HG03159 (cell line): Measurements from ENCODE around the gene PPL.
"Not testable (repeated sequence)": the region's sequence is repeated elsewhere in the genome, so short reads cannot be mapped to it uniquely, and the experiment has no call there.

ENCODE experiments used
- ATAC-seq: cut with Tn5 transposase; IDR thresholded peaks from one replicate; pipeline ENCODE4 v1.9.1; 2021; ENCODE audit warnings: mild to moderate bottlenecking, moderate library complexity; ENCODE audit not compliant: unreplicated experiment

PPL gene

GRCh38 chr16:4936991-4937781, at the start of gene PPL:
Gene PPL (minus strand): TSS chr16:4937148. CDS start chr16:4937045, 103 bp downstream.
- ATAC-seq: no peak

GRCh38 chr16:4984174-4984990, 47.4 kb upstream of the PPL start:
- ATAC-seq: no peak

- no peak for ATAC-seq
Measured at GRCh38 chr16:4982056-4982867, 45.3 kb upstream of the PPL start.

GRCh38 chr16:4981473-4981872, 44.5 kb upstream of the PPL start:
- no peak for ATAC-seq

- no peak for ATAC-seq
Measured at GRCh38 chr16:4980691-4981090, 43.7 kb upstream of the PPL start.

GRCh38 chr16:4979736-4980660, 43.0 kb upstream of the PPL start:
- no peak for ATAC-seq

- ATAC-seq: no peak
Measured at GRCh38 chr16:4979164-4979563, 42.2 kb upstream of the PPL start.

- ATAC-seq: no peak
Measured at GRCh38 chr16:4976611-4977145, 39.7 kb upstream of the PPL start.

GRCh38 chr16:4976079-4976478, 39.1 kb upstream of the PPL start:
- ATAC-seq: peak; percentile 97

- no peak for ATAC-seq
Measured at GRCh38 chr16:4972938-4973587, 36.1 kb upstream of the PPL start.

- no peak for ATAC-seq
Measured at GRCh38 chr16:4970010-4970409, 33.1 kb upstream of the PPL start.

- ATAC-seq: no peak
Measured at GRCh38 chr16:4968879-4969483, 32.0 kb upstream of the PPL start.

- ATAC-seq: not testable (repeated sequence)
Measured at GRCh38 chr16:4968278-4968677, 31.3 kb upstream of the PPL start.

- ATAC-seq: no peak
Measured at GRCh38 chr16:4966736-4967453, 29.9 kb upstream of the PPL start.

- not testable (repeated sequence) for ATAC-seq
Measured at GRCh38 chr16:4963527-4963926, 26.6 kb upstream of the PPL start.

- ATAC-seq: no peak
Measured at GRCh38 chr16:4962716-4963115, 25.8 kb upstream of the PPL start.

GRCh38 chr16:4960579-4960978, 23.6 kb upstream of the PPL start:
- no peak for ATAC-seq
